HepG2 (cell line): ENCODE measurements around the gene RANBP3. TPM values are rescaled to one million over a fixed set of nuclear protein-coding genes. Genes with fewer than 3 reads are reported as not detected.

Experiments
- ATAC-seq: fragments of 200-7000 bp; cut with Tn5 transposase; 3 replicates; pipeline ENCODE4 v1.9.1; 2020; ENCODE audit warnings: mild to moderate bottlenecking, moderate library complexity
- BruUV-seq: library from RNA; stranded (reverse); fragments of 400-500 nt; replicated peaks from 2 replicates; lab custom pipeline; 2021; lab: Mats Ljungman, UMichigan
- CTCF ChIA-PET: fragments of 300-600 bp; formaldehyde crosslinking; extraction: SDS; loops from one replicate; lab custom pipeline; 2021; ENCODE audit warnings: low total read pairs, inconsistent platforms, low intra/inter-chr PET ratio; lab: Yijun Ruan, JAX
- POLR2A ChIA-PET: fragments of 350-600 bp; sonication (Branson Sonifier 250); formaldehyde crosslinking; loops from one replicate; lab custom pipeline; 2020; ENCODE audit warnings: antibody characterized with exemption, inconsistent platforms; lab: Yijun Ruan, JAX
- DNase-seq: peaks from one replicate; pipeline ENCODE4 v3.0.0-alpha.2; 2015; ENCODE audit warnings: low spot score
- FAIRE-seq: peaks from 3 replicates; lab custom pipeline; 2011; peaks lifted over from hg19 to GRCh38; lab: Jason Lieb, UNC
- H2AFZ ChIP-seq: one replicate; pipeline ENCODE4 v1.6.1; 2011; ENCODE audit warnings: low read length, inconsistent platforms
- H3K27ac ChIP-seq: fragments of 300-600 bp; 3 replicates; pipeline ENCODE4 v1.8.0; 2011; ENCODE audit warnings: mixed run types, mild to moderate bottlenecking, mixed read lengths, low read length, inconsistent platforms; ENCODE audit not compliant: insufficient read depth; ENCODE audit errors: extremely low read length
- H3K27me3 ChIP-seq, 2 experiments: fragments of 200-600 bp in 1 of 2; 2 replicates in 1 of 2; 3 replicates in 1 of 2; pipeline versions ENCODE4 v1.6.0 to v1.8.0; 2011; ENCODE audit warnings: low read length in 2 of 2, mild to moderate bottlenecking in 2 of 2, moderate library complexity in 2 of 2, inconsistent platforms in 1 of 2; ENCODE audit not compliant: insufficient read depth in 2 of 2, control insufficient read depth in 1 of 2
- H3K36me3 ChIP-seq, 2 experiments: fragments of 200-600 bp in 1 of 2; replicated peaks in 1 of 2; 2 replicates in 1 of 2; 3 replicates in 1 of 2; pipeline versions ENCODE4 v1.5.1 to v1.8.0; 2011; ENCODE audit warnings: low read length in 2 of 2, inconsistent platforms in 1 of 2; ENCODE audit not compliant: insufficient read depth in 2 of 2, control insufficient read depth in 1 of 2
- H3K4me1 ChIP-seq: 2 replicates; pipeline ENCODE4 v1.5.1; 2012; ENCODE audit warnings: low read length, inconsistent platforms; ENCODE audit not compliant: insufficient read depth
- H3K4me2 ChIP-seq: 2 replicates; pipeline ENCODE4 v1.6.0; 2011; ENCODE audit warnings: low read depth, low read length, inconsistent platforms
- H3K4me3 ChIP-seq, 3 experiments: fragments of 200-600 bp in 1 of 3; sonication (generic), shearing (Covaris generic) in 1 of 3; replicated peaks in 1 of 3; 2 replicates each; pipeline ENCODE4 v1.5.1; 2011 to 2016; ENCODE audit warnings: low read length in 3 of 3, inconsistent platforms in 2 of 3, low read depth in 2 of 3, mild to moderate bottlenecking in 2 of 3, control low read depth in 1 of 3, mixed read lengths in 1 of 3; ENCODE audit not compliant: insufficient read depth in 1 of 3
- H3K79me2 ChIP-seq: one replicate; pipeline ENCODE4 v1.6.1; 2011; ENCODE audit warnings: low read length, inconsistent platforms; ENCODE audit not compliant: insufficient read depth
- H3K9ac ChIP-seq: 2 replicates; pipeline ENCODE4 v1.6.0; 2011; ENCODE audit warnings: mild to moderate bottlenecking, low read depth, low read length, inconsistent platforms; ENCODE audit not compliant: insufficient read depth
- H3K9me3 ChIP-seq: 2 replicates; pipeline ENCODE4 v1.5.1; 2012; ENCODE audit warnings: mild to moderate bottlenecking, low read length
- H4K20me1 ChIP-seq: 2 replicates; pipeline ENCODE4 v1.6.0; 2011; ENCODE audit warnings: inconsistent platforms, mild to moderate bottlenecking, low read length, moderate library complexity; ENCODE audit not compliant: insufficient read depth
- CBX5 ChIP-seq: sonication (generic); formaldehyde crosslinking; IDR thresholded peaks from 2 replicates; pipeline ENCODE4 v1.4.0; 2020; ENCODE audit warnings: missing genetic modification reagents, borderline replicate concordance
- DDIT3 ChIP-seq: sonication (generic); formaldehyde crosslinking; IDR thresholded peaks from 2 replicates; pipeline ENCODE4 v1.4.0; 2020; ENCODE audit warnings: mild to moderate bottlenecking, missing genetic modification reagents
- FOXK1 ChIP-seq: sonication (generic); formaldehyde crosslinking; IDR thresholded peaks from 2 replicates; pipeline ENCODE4 v1.4.0; 2020; ENCODE audit warnings: low read depth, missing genetic modification reagents, borderline replicate concordance
- HHEX ChIP-seq: IDR thresholded peaks from 2 replicates; pipeline ENCODE4 v1.6.1; 2016; ENCODE audit warnings: control low read depth
- HMGA1 ChIP-seq: sonication (generic); formaldehyde crosslinking; conservative IDR thresholded peaks from 2 replicates; pipeline ENCODE4 v1.4.0; 2020; ENCODE audit warnings: missing genetic modification reagents
- IKZF1 ChIP-seq: fragments of 450-650 bp; IDR thresholded peaks from 2 replicates; pipeline ENCODE4 v1.7.1; 2016
- NR0B2 ChIP-seq: sonication (generic); formaldehyde crosslinking; IDR thresholded peaks from 2 replicates; pipeline ENCODE4 v1.4.0; 2020; ENCODE audit warnings: mild to moderate bottlenecking, missing genetic modification reagents
- NR2F2 ChIP-seq: IDR thresholded peaks from 2 replicates; pipeline ENCODE4 v1.6.1; 2012; ENCODE audit warnings: low read depth, inconsistent platforms, borderline replicate concordance
- TCF7 ChIP-seq: sonication (generic); IDR thresholded peaks from 2 replicates; pipeline ENCODE4 v1.6.1; 2016; ENCODE audit warnings: antibody characterized with exemption, low read depth
- TEAD2 ChIP-seq: sonication (generic); formaldehyde crosslinking; IDR thresholded peaks from 2 replicates; pipeline ENCODE4 v1.9.0; 2021; ENCODE audit warnings: missing genetic modification reagents
- U2AF1 ChIP-seq: fragments of 200-400 bp; formaldehyde crosslinking; optimal IDR thresholded peaks from 2 replicates; pipeline ENCODE3; 2017; ENCODE audit warnings: mild to moderate bottlenecking, low read depth, low read length
- ZNF724P ChIP-seq: sonication (generic); formaldehyde crosslinking; IDR thresholded peaks from 2 replicates; pipeline ENCODE4 v1.8.0; 2022; ENCODE audit warnings: missing genetic modification reagents, borderline replicate concordance
- ZSCAN31 ChIP-seq: sonication (generic); formaldehyde crosslinking; IDR thresholded peaks from 2 replicates; pipeline ENCODE4 v1.5.0; 2020; ENCODE audit warnings: low read depth, mild to moderate bottlenecking, missing genetic modification reagents
- WGBS: methylation state at CpG from one replicate; pipeline ENCODE4 v1.1.6; 2017; ENCODE audit warnings: low lambda C conversion rate; 5-methylcytosine and 5-hydroxymethylcytosine counted together
- in situ Hi-C: cut with HindIII; loops from 2 replicates; pipeline ENCODE4 v1.10.0; 2017; ENCODE audit warnings: low pct_unique_long_range_greater_than_20kb; ENCODE audit not compliant: extremely low pct_ligation_motif_present
- intact Hi-C: fragments of 100-400 bp; cut with micrococcal nuclease; formaldehyde crosslinking; loops from one replicate; pipeline ENCODE4 v1.10.0; 2022; ENCODE audit not compliant: unreplicated experiment
- polyA plus RNA-seq, 8 experiments: library from polyadenylated mRNA; depleted of rRNA in 3 of 8; stranded (reverse) in 7 of 8; unstranded in 1 of 8; fragments of >200 nt; fragmentation: Illumina TruSeq in 4 of 8; extraction: Trizol in 4 of 8; gene quantifications; 2 replicates each; pipeline versions ENCODE4 v1.2.1 to v1.2.3, GENCODE V29; 2011 to 2016; ENCODE audit warnings: low read depth in 4 of 8, missing spikeins in 1 of 8, mixed read lengths in 1 of 8; ENCODE audit not compliant: insufficient read depth in 1 of 8
- total RNA-seq, 5 experiments: library from RNA; depleted of rRNA; stranded (reverse); fragments of >200 nt; fragmentation: Illumina TruSeq; extraction: Trizol; gene quantifications; 2 replicates each; pipeline ENCODE4 v1.2.3, GENCODE V29; 2016; ENCODE audit warnings: low read depth in 1 of 5
- TF ChIP-seq, protein P1 (sequence below): sonication (generic); formaldehyde crosslinking; IDR thresholded peaks from 2 replicates; pipeline ENCODE4 v1.4.0; 2020; ENCODE audit warnings: missing genetic modification reagents
- TF ChIP-seq, protein P2 (sequence below): sonication (generic); formaldehyde crosslinking; IDR thresholded peaks from 2 replicates; pipeline ENCODE4 v1.4.0; 2020; ENCODE audit warnings: missing genetic modification reagents

Gene RANBP3
- total and polyA plus RNA-seq, 2 of the 13 experiments (the other 11 are each of a cell fraction or from before 2014, with no cell fraction given): 39.5 to 149 TPM

DNA sequence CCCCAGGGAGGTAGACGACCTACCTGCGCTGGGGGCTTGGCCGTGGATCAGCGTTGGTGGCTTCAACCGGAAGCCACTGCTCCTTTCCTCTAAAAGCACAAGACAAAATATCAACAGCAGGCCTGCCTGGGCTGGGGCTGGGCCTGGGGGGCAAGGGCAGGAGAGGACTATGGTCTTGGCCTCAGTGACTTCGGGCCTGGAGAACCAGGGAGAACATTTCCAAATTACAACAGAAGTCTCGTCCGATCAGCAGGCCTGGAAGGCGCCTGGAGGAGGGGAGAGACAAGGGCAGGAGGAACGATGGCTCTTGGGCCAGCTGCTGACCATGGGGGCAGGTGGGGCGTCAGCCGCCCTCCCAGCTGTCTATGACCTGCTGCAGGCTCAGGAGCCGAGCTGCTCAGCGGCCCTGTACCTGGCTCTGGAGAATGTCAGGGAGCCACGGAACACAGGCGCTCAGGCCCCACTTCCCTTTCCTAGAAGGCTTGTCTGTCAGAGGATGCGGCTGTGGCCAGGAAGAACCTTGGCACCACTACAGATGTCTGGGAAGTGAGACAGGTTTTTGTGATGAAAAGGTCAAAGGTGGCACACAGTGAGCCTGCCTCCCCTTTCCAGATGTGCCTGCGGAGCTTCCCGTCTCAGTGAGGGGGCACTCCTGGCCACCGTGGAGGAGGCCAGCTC is 44.4 kb downstream of the RANBP3 start:
- Histone ChIP-seq H3K9ac (no peak overlapping the region), H3K27me3 (no peaks in the 10 kb centered on the region), H3K4me3 (no peak overlapping the region), H2AFZ (no peak overlapping the region), H3K79me2 (peaks cover 31% of the 10 kb centered on the region), H3K9me3 (no peaks in the 10 kb centered on the region), H3K36me3 (peaks cover 57 to 88% of the 10 kb centered on the region in 2 experiments), H3K4me2 (no peak overlapping the region), H3K4me1 (no peaks in the 10 kb centered on the region), H3K27ac (no peak overlapping the region), H4K20me1 (peaks cover 36% of the 10 kb centered on the region; the same call in 1 of the 2 replicates)
- no TSS peak for BruUV-seq
- ATAC-seq (no peak), DNase-seq (no peak), FAIRE-seq (no peak)
- 95% methylated on average over 17 of the region's 20 CpGs for WGBS
- in situ Hi-C loops (no loop called here), intact Hi-C loops (no loop called here)
- no peak for TF ChIP-seq CBX5 (CRISPR knock-in tag)
- TF ChIP-seq, protein P1, sequence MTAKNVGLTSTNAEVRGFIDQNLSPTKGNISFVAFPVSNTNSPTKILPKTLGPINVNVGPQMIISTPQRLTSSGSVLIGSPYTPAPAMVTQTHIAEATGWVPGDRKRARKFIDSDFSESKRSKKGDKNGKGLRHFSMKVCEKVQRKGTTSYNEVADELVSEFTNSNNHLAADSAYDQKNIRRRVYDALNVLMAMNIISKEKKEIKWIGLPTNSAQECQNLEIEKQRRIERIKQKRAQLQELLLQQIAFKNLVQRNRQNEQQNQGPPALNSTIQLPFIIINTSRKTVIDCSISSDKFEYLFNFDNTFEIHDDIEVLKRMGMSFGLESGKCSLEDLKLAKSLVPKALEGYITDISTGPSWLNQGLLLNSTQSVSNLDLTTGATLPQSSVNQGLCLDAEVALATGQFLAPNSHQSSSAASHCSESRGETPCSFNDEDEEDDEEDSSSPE (CRISPR knock-in tag): no peak
- TF ChIP-seq TCF7: no peak
- TF ChIP-seq DDIT3 (CRISPR knock-in tag): no peak
- TF ChIP-seq TEAD2 (CRISPR knock-in tag): no peak
- no peak for TF ChIP-seq IKZF1
- no peak for TF ChIP-seq ZNF724P
- no peak for TF ChIP-seq FOXK1 (CRISPR knock-in tag)
- TF ChIP-seq, protein P2, sequence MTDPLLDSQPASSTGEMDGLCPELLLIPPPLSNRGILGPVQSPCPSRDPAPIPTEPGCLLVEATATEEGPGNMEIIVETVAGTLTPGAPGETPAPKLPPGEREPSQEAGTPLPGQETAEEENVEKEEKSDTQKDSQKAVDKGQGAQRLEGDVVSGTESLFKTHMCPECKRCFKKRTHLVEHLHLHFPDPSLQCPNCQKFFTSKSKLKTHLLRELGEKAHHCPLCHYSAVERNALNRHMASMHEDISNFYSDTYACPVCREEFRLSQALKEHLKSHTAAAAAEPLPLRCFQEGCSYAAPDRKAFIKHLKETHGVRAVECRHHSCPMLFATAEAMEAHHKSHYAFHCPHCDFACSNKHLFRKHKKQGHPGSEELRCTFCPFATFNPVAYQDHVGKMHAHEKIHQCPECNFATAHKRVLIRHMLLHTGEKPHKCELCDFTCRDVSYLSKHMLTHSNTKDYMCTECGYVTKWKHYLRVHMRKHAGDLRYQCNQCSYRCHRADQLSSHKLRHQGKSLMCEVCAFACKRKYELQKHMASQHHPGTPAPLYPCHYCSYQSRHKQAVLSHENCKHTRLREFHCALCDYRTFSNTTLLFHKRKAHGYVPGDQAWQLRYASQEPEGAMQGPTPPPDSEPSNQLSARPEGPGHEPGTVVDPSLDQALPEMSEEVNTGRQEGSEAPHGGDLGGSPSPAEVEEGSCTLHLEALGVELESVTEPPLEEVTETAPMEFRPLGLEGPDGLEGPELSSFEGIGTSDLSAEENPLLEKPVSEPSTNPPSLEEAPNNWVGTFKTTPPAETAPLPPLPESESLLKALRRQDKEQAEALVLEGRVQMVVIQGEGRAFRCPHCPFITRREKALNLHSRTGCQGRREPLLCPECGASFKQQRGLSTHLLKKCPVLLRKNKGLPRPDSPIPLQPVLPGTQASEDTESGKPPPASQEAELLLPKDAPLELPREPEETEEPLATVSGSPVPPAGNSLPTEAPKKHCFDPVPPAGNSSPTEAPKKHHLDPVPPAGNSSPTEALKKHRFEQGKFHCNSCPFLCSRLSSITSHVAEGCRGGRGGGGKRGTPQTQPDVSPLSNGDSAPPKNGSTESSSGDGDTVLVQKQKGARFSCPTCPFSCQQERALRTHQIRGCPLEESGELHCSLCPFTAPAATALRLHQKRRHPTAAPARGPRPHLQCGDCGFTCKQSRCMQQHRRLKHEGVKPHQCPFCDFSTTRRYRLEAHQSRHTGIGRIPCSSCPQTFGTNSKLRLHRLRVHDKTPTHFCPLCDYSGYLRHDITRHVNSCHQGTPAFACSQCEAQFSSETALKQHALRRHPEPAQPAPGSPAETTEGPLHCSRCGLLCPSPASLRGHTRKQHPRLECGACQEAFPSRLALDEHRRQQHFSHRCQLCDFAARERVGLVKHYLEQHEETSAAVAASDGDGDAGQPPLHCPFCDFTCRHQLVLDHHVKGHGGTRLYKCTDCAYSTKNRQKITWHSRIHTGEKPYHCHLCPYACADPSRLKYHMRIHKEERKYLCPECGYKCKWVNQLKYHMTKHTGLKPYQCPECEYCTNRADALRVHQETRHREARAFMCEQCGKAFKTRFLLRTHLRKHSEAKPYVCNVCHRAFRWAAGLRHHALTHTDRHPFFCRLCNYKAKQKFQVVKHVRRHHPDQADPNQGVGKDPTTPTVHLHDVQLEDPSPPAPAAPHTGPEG (CRISPR knock-in tag): no peak
- TF ChIP-seq ZSCAN31 (CRISPR knock-in tag): no peak
- TF ChIP-seq HMGA1 (CRISPR knock-in tag): no peak
- TF ChIP-seq HHEX (CRISPR knock-in tag): no peak
- no peak for TF ChIP-seq NR2F2
- no peak for TF ChIP-seq NR0B2 (CRISPR knock-in tag)
- TF ChIP-seq U2AF1: no peak
- POLR2A ChIA-PET: interaction anchor here (1.1 kb wide), 1 partner anchor 11 kb away, joined by 3 read pairs; no protein-coding TSS in a partner anchor
- CTCF ChIA-PET: no interaction called here
